ENCODE data around the gene DCLK1. TPM values are rescaled to one million over a fixed set of nuclear protein-coding genes. Genes with fewer than 3 reads are reported as not detected.

Gene DCLK1
- total RNA-seq, 4 donors from 2014 or later = 11.7 to 51.4 (median 15.8) TPM

DNA sequence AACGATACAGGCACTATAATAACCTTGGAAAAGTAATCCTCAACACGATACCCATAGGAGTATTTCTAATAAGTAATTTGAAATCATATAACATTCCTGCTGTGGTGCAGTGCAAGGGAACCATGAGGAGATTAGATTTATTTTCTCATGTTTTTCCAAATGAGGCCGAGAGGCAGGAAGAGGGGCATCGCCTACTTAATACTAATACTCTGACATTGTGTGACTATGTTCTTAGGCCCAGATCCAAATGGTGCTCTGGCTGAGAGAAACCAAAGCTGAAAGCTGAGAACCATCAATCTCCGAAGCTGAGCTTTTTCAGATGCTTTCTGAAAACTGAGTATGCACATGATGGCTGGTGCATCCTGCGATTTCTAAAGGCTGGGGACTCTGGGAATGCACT is 406.7 kb downstream of the DCLK1 start:
- no peaks in the 10 kb centered on the region for H3K36me3 ChIP-seq
- no peak for TF ChIP-seq CTCF (IDR thresholded peaks at IDR 0.05)
- TF ChIP-seq EP300 (IDR thresholded peaks at IDR 0.05) = no peak
- no peak for TF ChIP-seq POLR2AphosphoS5 (IDR thresholded peaks at IDR 0.05)

GRCh38 chr13:35723821-35724220 is 407.4 kb downstream of the DCLK1 start:
- H3K4me1 ChIP-seq = peaks cover 12% of the 10 kb centered on the region
- TF ChIP-seq POLR2AphosphoS5 (IDR thresholded peaks at IDR 0.05) (peak in 1 of 3 donors; percentile 24), CTCF (IDR thresholded peaks at IDR 0.05) (no peak)

More for the DNA sequence above, 406.7 kb downstream of the DCLK1 start:
- Histone ChIP-seq H3K4me3 (no peak overlapping the region), H3K9me3 (no peaks in the 10 kb centered on the region), H3K4me1 (peaks cover 12% of the 10 kb centered on the region), H3K27ac (no peak overlapping the region), H3K27me3 (no peaks in the 10 kb centered on the region)
- 67% methylated on average over 6 of the region's 6 CpGs for WGBS
- DNase-seq (ENCODE audit: low spot score in 2 of 2) = no peak

DNA sequence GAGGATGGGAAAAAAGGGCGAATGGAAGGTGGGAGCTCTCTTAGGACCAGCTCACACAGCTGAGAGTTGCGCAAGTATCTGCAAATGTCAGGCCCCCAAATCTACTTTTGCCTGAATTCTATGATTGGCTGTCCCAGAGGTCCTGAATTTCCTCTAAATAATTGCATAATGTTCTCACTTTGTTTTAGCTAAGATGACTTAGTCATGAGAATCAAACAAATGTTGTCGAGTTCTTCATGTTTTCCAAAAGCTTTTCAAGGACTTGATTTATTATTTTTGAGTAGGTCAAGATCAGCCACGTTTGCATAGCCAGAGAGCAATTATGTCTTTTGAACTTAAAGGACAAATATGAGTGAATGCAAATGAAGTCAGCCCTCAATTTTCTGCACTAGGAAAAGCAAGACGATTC is 408.1 kb downstream of the DCLK1 start:
- Histone ChIP-seq H3K36me3 (no peaks in the 10 kb centered on the region), H3K4me3 (no peak overlapping the region), H3K27me3 (no peaks in the 10 kb centered on the region), H3K27ac (peak overlapping the region; percentile 41), H3K9me3 (no peaks in the 10 kb centered on the region), H3K4me1 (peaks cover 12% of the 10 kb centered on the region)
- TF ChIP-seq EP300 (IDR thresholded peaks at IDR 0.05) = no peak
- no peak for TF ChIP-seq POLR2AphosphoS5 (IDR thresholded peaks at IDR 0.05)
- no peak for TF ChIP-seq POLR2A (IDR thresholded peaks at IDR 0.05)
- no peak for TF ChIP-seq CTCF (IDR thresholded peaks at IDR 0.05)
- no peak for DNase-seq (ENCODE audit: low spot score in 2 of 2)
- WGBS = 24% methylated on average over 5 of the region's 5 CpGs

More at GRCh38 chr13:35723821-35724220, 407.4 kb downstream of the DCLK1 start:
- Histone ChIP-seq H3K4me3 (no peak overlapping the region), H3K36me3 (no peaks in the 10 kb centered on the region), H3K27me3 (no peaks in the 10 kb centered on the region), H3K9me3 (no peaks in the 10 kb centered on the region), H3K27ac (peak overlapping the region; percentile 41)
- 20% methylated on average over 5 of the region's 5 CpGs for WGBS
- no peak for DNase-seq (ENCODE audit: low spot score in 2 of 2)

DNA sequence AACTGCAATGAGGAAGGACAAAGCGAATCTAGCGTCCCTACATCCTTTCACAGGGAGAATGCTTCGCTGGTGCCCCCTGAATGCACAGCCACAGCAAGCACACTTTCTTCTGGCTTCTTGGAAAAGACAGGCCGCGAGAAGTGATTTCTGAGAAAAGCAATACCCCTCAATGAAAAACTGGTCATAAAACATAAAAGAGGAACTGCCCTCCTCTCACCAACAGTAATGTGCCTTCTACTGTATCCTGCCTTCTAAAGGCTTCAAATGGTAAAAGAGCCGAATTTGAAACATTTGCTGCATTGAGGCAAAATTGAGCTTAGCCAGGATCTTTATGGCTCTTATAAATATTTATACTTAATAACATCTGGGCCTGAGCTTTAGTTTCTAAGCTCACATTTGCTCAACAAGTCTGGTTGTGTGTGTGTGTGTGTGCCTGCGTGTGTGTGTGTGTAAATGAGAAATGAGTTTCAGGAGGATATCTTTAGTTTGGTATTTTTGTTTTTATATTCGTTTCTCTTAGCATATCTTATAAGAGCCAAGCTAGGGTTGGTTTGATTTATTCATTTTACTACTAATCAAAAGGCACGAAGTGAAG is 408.6 kb downstream of the DCLK1 start:
- peak overlapping the region; percentile 37 for H3K27ac ChIP-seq
- no peaks in the 10 kb centered on the region for H3K36me3 ChIP-seq
- H3K4me3 ChIP-seq = no peak overlapping the region
- no peaks in the 10 kb centered on the region for H3K9me3 ChIP-seq
- no peaks in the 10 kb centered on the region for H3K27me3 ChIP-seq
- DNase-seq (ENCODE audit: low spot score in 2 of 2) = no peak
- H3K4me1 ChIP-seq = peaks cover 12% of the 10 kb centered on the region
- 62% methylated on average over 9 of the region's 9 CpGs for WGBS
- TF ChIP-seq POLR2AphosphoS5 (IDR thresholded peaks at IDR 0.05) (no peak), POLR2A (IDR thresholded peaks at IDR 0.05) (no peak), EP300 (IDR thresholded peaks at IDR 0.05) (no peak), CTCF (IDR thresholded peaks at IDR 0.05) (no peak)

GRCh38 chr13:35720690-35721554 is 410.3 kb downstream of the DCLK1 start:
- no peak for TF ChIP-seq POLR2A (IDR thresholded peaks at IDR 0.05)
- TF ChIP-seq CTCF (IDR thresholded peaks at IDR 0.05) = peak; percentile 61 to 80
- no peak for TF ChIP-seq EP300 (IDR thresholded peaks at IDR 0.05)
- no peak for TF ChIP-seq POLR2AphosphoS5 (IDR thresholded peaks at IDR 0.05)
- 41% methylated on average over 21 of the region's 21 CpGs for WGBS
- Histone ChIP-seq H3K36me3 (no peaks in the 10 kb centered on the region), H3K4me3 (no peak overlapping the region), H3K4me1 (peaks cover 12% of the 10 kb centered on the region), H3K27ac (no peak overlapping the region), H3K27me3 (no peaks in the 10 kb centered on the region), H3K9me3 (no peaks in the 10 kb centered on the region)
- DNase-seq (ENCODE audit: low spot score in 2 of 2) = no peak

All from suprapubic skin (tissue), 4 donors.